Lower leg skin (tissue), 3 donors: ENCODE measurements around the gene ZDHHC8.

ENCODE experiments used
- CTCF ChIP-seq, 3 donors: fragments of 450-650 bp; IDR thresholded peaks; one replicate each; pipeline ENCODE4 v1.5.1; 2016; ENCODE audit warnings: antibody characterized with exemption in 3 of 3, mild to moderate bottlenecking in 3 of 3, moderate library complexity in 2 of 3
- POLR2A ChIP-seq, 2 donors: fragments of 450-650 bp; IDR thresholded peaks; one replicate each; pipeline ENCODE4 v1.6.1; 2016 to 2017; ENCODE audit warnings: antibody characterized with exemption in 2 of 2, mild to moderate bottlenecking in 1 of 2, moderate library complexity in 1 of 2

- TF ChIP-seq CTCF (IDR thresholded peaks at IDR 0.05) (no peak), POLR2A (IDR thresholded peaks at IDR 0.05) (no peak)
These were observed 42.2 kb downstream of the ZDHHC8 start for GRCh38 chr22:20173772-20174171.
